ENCODE measurements around the gene PRKD3. TPM values are rescaled to one million over a fixed set of nuclear protein-coding genes. Genes with fewer than 3 reads are reported as not detected.

PRKD3 gene
- total and polyA plus RNA-seq, 2 of the 13 experiments (the other 11 are each of a cell fraction or from before 2014, with no cell fraction given) = 11.6 to 38.4 TPM

DNA sequence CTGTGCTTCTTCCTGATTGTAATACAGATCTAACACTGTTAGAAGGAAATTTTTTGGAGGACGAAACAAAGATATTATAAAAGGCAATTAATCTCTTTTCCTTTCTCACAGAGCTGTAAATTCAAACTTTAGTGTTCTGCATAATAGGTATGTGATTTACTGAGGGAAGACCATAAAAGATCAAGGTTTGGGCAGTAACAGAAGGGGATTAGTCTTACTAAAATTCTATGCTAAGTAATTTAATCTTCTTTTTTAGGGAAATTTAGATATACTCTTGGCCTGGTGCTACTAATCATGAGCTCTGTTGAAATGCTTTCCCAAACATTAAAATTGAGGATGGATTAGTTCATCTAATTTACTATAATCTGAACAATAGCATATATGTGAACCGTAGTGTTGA lies 11.0 kb upstream of the PRKD3 start:
- WGBS (ENCODE audit: low lambda C conversion rate) = 13% methylated on average over 2 of the region's 2 CpGs
- intact Hi-C loops (cut with micrococcal nuclease; ENCODE audit: unreplicated experiment) (loop anchor here (5.0 kb wide), 1 partner anchor 458 kb away; no protein-coding TSS in a partner anchor), in situ Hi-C loops (cut with HindIII; ENCODE audit: extremely low pct_ligation_motif_present, low pct_unique_long_range_greater_than_20kb) (no loop called here)
- Histone ChIP-seq H3K4me3 (replicated peaks in 1 of 3; ENCODE audit: insufficient read depth in 1 of 3, low read depth in 2 of 3, low read length in 3 of 3) (no peak overlapping the region), H3K27me3 (ENCODE audit: control insufficient read depth in 1 of 2, insufficient read depth in 2 of 2, low read length in 2 of 2) (peaks cover 0 to 19% of the 10 kb centered on the region in 2 experiments; a peak in 2 of 5 replicates), H3K4me1 (ENCODE audit: insufficient read depth, low read length) (no peaks in the 10 kb centered on the region), H2AFZ (ENCODE audit: low read length) (no peak overlapping the region), H3K4me2 (ENCODE audit: low read depth, low read length) (no peak overlapping the region), H3K79me2 (ENCODE audit: insufficient read depth, low read length) (no peaks in the 10 kb centered on the region), H4K20me1 (ENCODE audit: insufficient read depth, low read length) (no peaks in the 10 kb centered on the region), H3K9me3 (ENCODE audit: low read length) (no peaks in the 10 kb centered on the region), H3K27ac (ENCODE audit: extremely low read length, insufficient read depth, low read length) (no peak overlapping the region), H3K9ac (ENCODE audit: insufficient read depth, low read depth, low read length) (no peak overlapping the region), H3K36me3 (replicated peaks in 1 of 2; ENCODE audit: control insufficient read depth in 1 of 2, insufficient read depth in 2 of 2, low read length in 2 of 2) (no peaks in the 10 kb centered on the region)
- no TSS peak for BruUV-seq (replicated peaks)
- FAIRE-seq (no peak), ATAC-seq (no peak), DNase-seq (ENCODE audit: low spot score) (no peak)
- ChIA-PET POLR2A (no interaction called here), CTCF (ENCODE audit: low intra/inter-chr PET ratio, low total read pairs) (no interaction called here)
- TF ChIP-seq HIVEP1 (CRISPR knock-in tag; IDR thresholded peaks at IDR 0.05) (no peak), EP300 (IDR thresholded peaks at IDR 0.05; ENCODE audit: low read depth in 2 of 2, low read length in 2 of 2) (no peak), EP300 (CRISPR knock-in tag; IDR thresholded peaks at IDR 0.05; ENCODE audit: borderline replicate concordance) (no peak), RBAK (CRISPR knock-in tag; IDR thresholded peaks at IDR 0.05) (no peak), AGO2 (optimal IDR thresholded peaks at IDR 0.05; ENCODE audit: low read depth, low read length) (no peak), GPN1 (CRISPR knock-in tag; IDR thresholded peaks at IDR 0.05; ENCODE audit: borderline replicate concordance) (no peak), GLMP (CRISPR knock-in tag; IDR thresholded peaks at IDR 0.05; ENCODE audit: borderline replicate concordance) (no peak), ZBTB42 (CRISPR knock-in tag; IDR thresholded peaks at IDR 0.05) (no peak), HMGXB4 (CRISPR knock-in tag; IDR thresholded peaks at IDR 0.05; ENCODE audit: borderline replicate concordance in 1 of 2, low read depth in 1 of 2) (no peak)
- TF ChIP-seq, protein P1, sequence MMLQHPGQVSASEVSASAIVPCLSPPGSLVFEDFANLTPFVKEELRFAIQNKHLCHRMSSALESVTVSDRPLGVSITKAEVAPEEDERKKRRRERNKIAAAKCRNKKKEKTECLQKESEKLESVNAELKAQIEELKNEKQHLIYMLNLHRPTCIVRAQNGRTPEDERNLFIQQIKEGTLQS (CRISPR knock-in tag; IDR thresholded peaks at IDR 0.05) = no peak
